Middle frontal gyrus (tissue), 1 donor: ENCODE measurements around the gene KCNE1.
"Not testable (repeated sequence)": the region's sequence is repeated elsewhere in the genome, so short reads cannot be mapped to it uniquely, and the experiment has no call there.

ENCODE experiments used
- DNase-seq: peaks from one replicate; pipeline ENCODE4 v3.0.0-alpha.2; 2015; ENCODE audit warnings: low spot score; ENCODE audit errors: extremely low spot score

KCNE1 gene

DNA sequence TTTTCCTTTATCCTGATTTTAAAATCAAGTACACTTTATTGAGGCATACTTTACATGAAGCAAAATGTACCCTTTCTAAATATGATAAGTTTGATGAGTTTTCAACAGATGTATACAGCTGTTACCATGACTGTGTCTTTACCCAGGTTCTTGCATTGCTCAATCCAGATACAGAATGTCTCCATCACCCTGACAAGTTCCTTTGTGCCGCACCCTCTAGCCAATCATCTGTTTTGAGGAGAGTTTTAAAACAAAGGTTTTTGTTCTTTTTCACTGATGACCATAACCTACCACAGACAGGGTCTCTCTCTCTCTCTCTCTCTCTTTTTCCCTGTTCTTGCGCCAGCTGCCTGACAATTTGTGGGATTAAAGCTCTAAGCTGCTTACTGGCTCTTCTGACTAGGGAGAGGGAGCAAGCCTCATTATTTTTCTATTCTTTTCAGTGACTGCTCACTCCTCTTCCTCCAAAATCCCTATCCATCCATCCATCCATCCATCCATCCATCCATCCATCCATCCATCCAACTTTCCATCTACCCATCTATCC, 1.2 kb upstream of the KCNE1 start:
- no peak for DNase-seq

DNA sequence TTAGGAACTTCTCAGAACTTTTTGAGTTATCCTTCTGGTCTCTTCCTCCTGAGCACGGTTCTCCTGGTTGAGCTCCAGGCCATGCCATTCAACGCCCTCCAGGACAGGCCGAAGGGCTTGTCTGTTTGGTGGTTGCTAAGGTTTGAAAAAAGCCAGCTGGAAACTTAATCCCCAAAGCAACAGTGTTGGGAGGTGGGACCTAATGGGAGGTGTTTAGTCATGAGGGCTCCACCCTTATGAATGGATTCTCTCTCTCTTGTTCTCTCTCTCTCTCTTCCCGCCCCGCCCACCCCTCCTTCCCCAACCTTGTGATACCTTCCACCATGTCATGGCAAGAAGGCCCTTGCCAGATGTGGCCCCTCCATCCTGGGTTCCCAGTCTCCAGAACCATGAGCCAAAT, 829 bp downstream of the KCNE1 start:
- DNase-seq = no peak

DNA sequence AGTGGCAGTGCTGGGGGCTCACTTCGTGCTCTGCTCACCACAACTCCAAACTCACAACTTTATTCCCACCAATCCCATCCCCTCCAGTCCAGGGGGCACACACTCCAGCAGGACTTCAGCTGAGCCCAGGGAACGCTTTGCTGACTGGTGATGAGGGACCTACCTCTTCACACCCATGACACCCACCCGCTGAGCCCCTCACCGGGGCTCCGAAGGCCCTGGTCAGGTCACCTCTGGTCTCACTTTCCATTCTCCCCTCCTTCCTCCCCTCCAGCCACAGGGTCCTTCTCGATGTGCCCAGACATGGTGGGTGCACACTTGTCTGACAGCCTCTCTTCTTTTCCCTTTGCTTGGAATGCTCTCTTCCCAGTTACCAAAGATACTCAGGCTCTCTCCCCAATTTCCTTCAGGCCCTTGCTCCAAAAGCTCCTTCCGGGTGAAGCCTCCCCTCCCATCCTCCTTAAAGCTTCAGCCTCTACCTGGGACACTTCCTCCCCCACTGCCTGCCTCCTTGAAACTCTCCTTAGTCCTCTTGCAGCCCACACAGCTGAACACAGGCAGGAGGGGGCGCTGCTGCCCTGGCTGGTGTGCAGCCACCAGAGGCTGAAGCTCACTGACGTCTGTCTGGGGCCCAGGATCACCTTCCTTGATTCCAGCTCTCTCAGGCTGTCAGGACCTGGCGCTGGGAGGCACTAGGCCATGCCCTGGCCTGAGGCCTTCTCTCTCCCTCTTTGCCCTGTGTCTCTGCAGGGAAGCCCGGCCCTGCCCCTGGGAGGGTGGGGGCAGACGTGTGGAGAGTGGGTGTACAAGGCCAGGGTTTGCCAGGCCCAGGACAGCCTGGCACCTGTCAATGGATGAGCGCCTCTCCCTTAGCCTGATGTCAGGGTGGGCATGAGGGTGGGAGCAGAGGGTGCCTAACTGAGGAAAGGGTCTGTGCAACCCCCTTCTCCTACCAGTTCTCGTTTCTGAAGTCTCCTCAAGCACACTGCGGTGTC, 1.6 kb downstream of the KCNE1 start:
- no peak for DNase-seq

DNA sequence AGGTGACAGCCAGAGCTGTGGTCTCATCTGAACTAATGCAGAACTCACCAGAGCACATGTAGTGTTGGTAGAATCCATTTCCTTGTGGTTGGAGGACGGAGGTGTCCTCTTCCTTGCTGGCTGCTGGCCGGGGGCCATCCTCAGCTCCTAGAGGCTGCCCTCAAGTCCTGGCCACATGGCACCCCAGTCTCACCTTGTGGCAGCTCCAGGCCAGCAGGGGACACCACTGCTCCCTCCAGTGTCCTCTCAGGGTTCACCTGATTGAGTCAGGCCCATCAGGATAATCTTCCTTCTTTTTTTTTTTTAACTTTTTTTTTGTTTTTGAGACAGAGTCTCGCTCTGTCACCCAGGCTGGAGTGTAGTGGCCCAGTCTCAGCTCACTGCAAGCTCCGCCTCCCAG, 2.9 kb downstream of the KCNE1 start:
- DNase-seq = no peak

DNA sequence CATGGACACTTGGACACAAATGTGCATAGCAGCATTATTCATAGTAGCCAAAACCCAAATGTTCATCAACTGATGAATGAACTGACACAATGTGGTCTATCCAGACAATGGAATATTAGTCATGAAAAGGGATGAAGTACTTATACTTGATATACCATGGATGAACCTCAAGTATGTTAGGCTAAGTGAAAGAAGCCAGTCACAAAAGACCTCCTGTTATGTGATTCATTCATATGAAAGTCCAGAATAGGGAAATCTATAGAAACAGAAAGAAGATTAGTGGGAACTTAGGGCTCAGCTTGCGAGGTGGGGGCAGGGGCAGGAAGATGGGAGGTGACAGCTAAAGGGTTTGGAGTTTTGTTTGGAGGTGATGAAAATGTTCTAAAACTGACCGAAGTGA, 7.4 kb downstream of the KCNE1 start:
- DNase-seq = no peak

DNA sequence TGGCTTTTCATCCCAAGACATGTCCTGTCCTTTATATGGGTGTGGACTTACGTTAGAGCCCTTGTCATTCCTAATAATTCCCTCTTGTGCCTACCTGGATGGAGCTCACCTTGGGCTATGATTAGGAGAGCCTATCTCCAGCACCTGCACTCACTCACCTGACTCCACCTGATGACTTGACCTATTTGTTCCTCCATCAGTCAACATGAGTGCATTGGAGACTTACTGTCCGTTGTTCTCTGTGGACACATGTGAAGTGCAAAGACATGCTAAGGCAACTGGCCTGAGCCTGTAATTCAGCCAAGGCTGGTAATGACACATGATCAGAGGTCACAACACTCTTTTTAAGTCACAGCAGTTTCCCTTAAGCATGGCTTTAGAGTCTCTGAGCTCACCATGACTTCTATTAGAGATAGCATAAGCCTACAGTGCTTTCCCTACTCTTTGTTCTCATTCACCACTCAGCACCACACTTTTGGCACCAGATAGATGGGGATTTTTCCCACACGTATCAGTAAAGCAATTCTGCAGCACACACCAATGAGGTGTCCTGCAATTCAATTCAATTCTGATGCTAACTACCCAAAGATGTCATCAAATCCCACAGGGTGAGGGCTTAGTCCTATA, 9.4 kb downstream of the KCNE1 start:
- no peak for DNase-seq

DNA sequence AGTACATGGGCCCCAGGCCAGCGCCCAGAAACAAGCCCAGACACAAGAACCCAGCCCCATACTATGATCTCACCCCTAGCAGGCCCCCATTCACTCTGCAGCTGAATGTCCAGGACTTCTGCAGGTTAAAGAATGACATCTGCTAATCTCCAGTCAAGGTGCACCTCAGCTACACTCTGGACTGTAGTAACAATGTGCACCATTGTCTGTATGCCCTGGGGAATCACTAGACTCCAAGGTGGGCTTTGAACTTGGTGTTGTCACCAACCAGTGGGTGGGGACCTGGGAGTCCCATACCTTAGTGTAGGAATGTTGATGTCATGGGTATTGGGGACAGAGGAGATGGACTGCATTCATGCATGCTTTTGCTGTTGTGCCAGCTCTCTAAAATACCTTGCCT, 10.3 kb downstream of the KCNE1 start:
- DNase-seq = no peak

DNA sequence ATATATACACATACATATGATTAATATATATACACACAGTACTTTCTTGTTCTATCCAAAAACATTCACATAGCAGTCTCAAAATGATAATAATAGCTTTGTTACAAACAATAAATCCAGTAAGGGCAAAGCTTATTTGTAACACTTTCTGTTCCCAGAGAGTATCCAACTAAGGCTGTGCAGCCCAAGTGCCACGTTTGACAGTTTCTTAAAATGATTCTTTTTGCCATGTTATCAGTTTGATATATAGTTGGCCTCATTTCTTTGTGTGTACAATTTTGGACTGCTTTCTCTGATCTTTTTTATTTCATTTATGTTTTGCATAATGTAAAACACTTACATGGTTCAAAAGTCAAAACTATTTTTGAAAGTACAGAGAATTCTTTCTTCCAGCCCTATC, 11.8 kb downstream of the KCNE1 start:
- no peak for DNase-seq

DNA sequence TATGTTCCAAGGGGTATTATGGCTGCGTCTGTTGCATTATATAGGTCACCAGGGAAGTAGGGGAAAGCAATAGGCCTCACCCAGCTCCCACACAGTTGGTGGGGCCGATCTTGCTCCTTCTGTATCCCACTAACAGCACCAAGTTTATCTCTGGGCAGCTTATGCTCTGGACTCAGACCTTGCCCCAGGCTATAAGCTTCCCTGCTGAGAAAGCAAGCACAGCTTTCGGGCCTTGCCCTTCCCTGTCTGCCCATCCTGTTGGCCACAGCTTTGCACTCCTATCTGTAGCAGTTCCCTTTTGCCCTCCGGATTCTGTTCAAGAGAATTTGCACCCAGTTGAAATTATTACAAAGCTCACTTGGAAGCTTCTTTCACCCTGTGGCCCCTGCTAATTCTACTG, 12.9 kb downstream of the KCNE1 start:
- DNase-seq = no peak

DNA sequence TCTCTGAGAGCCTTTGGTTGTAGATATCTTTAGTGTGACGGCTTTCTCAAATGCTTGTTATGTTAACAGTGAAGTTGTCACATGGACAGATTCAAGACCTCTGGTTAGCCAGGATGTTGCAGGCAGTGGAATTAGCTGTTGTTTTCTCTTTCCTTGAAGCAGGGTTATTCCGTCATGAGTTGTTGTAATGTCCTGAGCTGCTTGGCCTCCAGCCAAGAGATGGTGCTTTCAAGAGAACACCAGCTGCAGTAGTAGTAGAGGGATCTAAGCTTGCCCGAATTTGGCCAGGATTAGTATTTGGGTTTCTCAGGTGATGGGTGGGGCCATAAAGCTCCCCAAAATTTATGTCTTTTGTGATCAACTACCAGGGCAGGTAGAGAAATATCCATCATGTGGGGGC, 13.4 kb downstream of the KCNE1 start:
- no peak for DNase-seq

DNA sequence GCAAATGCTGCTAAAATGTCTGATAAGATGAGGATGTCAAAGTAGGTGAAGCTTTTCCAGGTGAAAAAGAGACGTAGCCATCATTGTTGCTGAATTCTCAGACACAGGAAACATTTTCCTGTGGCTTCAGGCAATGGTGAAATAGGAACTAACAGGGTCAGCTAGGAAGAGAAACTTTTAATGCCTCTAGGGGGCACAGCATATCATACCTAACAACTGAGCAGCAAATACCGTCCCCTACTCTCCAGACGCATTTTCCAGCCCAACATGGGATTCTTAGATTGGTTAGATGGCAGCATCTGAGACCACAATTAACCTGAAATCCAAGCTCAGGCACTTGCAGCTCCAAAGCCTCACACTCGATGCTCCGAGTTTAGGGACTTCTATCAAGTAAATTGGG, 28.2 kb downstream of the KCNE1 start:
- not testable (repeated sequence) for DNase-seq

DNA sequence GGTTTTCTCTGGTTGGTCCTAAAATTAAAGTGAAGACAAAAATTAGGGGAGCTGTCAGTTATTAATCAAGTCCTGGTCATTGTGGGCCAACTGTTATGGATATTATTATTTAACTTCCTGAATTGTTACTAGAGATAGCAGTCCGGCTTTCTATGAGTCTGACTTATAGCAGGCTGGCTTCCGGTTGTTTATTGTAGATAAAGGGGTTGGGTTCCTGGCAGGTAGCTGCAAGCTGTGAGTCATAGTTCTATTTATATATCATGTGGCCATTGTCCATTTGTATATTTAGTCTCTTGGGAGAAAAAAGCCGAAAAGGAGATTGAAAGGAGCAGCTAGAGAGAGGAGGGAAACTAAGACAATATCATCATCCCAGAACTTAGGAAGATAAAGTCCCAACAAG, 28.6 kb downstream of the KCNE1 start:
- DNase-seq = not testable (repeated sequence)

DNA sequence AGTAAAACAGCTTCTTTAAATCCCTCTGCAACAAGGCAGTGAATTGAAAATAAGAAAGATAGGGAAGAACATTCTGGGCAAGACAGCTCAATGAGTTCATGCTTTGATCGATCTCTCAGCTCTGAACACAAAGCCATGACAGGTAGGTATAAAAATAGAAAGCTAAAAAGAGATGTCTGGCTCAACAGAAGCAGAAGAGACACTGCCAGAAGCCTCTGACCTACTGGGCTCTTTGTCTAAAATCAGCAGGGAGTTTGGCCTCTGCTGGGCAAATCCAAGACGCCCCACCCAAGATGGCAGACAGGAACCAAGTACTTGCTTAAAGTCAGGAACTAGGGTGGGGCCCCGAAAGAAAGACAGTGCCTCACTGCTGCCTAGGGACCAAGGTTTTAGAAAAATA, 44.7 kb downstream of the KCNE1 start:
- not testable (repeated sequence) for DNase-seq

DNA sequence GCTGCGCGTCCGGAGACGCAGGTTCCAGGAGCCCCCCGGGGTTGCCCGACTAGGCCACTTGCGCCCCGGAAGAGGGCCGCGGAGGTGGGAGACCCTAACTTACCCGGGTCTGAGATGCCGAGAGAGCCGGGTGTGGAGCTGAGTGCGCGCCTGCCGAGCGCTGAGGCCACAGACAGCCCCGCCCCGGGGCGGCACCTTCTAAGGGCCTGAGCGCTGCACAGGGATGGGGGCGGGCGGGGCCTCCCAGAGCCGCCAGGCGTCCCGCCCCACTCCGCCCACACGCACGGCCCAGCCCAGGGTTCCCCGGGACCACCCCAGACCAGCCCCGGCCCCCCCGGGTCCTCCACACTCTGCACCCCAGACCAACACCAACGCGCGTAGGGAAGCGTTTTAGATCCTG, 52.6 kb downstream of the KCNE1 start:
- not testable (repeated sequence) for DNase-seq

DNA sequence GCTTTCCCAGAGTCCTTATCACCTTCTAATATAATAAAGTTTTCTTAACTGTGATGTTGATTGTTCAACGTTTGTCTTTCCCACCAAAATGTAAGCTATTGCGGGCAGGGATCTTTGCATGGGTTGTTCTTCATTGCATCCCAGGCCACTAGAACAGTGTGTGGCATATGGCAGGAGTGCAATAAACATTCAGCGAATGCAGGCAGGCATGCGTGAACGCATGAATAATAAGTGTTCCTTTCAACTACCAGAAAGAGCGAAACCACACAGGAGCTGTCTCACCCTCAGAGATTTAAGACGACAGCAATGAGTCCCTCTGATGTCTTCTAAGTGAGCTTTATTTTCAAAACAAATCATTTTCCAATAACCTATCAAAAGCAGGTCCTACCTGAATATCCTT, 53.7 kb downstream of the KCNE1 start:
- DNase-seq = not testable (repeated sequence)

DNA sequence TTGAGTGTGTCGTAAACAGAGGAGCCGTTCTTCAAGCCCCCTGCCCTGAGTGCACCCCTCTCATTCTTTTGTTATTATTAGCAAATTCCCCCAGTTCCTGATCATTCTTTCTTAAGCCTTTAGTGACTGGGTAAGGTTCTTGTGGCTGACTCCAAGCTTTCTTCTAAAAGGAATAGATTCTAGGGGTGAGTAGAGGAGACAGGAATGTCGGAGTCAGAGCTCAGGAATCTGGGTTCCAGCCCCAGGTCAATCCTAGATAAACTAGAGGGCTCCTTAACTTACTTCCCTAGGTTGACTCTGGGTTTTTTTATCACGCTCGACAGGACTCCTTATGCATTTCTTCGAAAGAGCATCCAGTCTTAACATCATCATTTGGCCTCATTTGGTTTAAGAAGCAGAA, 55.8 kb downstream of the KCNE1 start:
- not testable (repeated sequence) for DNase-seq

DNA sequence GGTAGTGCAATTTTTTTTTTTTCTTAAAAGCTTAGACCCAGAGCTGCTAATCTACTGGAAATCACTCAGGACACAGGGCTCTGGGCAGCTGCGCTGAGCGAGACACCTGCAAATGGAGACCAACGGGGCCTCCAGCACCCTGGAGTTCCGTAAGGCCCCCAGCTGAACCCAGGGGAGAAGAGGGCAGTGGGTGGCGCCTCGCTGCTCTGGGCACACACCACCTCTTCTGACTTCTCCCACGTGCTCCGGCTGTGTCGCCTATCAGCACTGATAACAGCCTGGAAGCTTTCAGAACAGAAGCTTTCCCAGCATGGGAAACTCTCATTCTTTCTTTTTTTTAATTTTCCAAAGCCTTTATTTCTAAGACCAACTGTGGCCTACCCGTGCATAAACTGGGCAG, 56.4 kb downstream of the KCNE1 start:
- not testable (repeated sequence) for DNase-seq

DNA sequence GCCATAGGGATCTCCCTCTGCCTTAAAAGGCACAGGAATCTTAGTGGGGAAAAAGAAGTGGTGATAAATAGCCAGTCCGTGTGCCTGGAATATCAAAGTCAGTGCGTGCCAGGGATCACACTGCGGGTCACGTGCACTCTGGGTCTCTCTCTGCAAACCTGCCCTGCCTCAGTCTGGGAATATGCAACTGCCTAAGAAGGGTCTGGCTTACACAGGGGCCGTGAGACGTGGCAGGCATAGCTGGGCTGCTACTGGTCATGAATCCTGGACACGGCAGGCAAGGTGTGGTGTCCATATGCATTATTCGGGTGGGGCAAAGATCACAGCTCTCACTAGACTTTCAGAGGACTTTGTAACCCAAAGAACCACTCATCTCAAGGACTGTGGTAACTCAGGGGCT, 65.0 kb downstream of the KCNE1 start:
- not testable (repeated sequence) for DNase-seq

DNA sequence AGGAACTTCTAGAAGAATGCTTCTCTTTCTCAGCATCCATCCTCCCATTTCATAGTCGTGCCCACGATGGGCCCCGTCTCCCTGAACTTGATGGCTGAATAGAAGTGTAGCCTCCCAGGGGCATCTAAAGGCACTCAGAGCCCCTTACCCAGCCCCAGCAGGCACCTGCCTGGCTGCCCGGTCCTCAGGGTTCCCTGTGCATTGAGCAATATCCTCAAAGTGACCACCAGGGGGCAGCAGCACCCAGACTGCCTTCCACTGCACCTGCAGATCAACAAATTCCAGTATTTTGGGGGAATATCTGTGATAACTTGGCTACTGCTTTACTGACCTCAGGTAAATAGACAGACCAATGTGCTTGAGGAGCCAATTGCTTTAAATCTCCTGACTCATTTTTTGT, 68.5 kb downstream of the KCNE1 start:
- DNase-seq = not testable (repeated sequence)

DNA sequence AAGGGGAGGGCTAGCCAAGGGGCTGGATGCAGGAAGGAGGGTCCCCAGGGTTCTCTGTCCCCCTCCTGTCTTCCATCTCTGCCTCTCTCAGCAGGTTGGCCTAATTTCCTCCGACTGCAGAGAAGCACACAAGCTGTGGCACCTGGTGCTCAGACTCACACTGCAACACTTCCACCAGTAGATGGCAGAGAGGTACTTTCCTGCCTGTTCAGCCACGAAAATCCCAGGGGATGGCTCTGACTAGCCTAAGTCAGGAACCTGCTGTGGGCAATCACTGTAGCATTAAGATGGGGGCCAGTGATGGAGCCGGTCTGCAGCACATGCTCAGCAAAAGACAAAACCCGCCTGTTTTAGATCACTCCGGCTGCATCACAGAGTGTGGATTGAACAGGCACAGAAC, 82.3 kb downstream of the KCNE1 start:
- DNase-seq = not testable (repeated sequence)

DNA sequence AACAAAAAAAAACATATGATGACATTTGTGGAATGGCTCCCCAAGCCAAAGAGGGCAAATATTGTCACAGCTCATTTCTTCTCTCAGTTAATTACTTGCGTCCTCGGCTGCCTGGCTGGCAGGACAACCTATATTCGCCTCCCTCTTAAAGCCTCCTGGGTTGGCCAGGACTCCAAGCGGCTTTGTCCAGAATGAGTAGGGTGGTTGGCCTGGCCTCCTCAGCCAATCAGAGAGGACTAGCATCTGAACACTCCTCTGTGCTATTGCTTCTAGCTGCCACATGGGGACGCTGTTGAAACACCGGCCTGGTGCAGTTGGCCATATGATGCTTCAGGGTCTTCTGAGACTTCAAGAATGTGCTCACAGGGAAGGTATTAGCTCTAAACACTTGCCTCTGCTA, 83.6 kb downstream of the KCNE1 start:
- DNase-seq = not testable (repeated sequence)

DNA sequence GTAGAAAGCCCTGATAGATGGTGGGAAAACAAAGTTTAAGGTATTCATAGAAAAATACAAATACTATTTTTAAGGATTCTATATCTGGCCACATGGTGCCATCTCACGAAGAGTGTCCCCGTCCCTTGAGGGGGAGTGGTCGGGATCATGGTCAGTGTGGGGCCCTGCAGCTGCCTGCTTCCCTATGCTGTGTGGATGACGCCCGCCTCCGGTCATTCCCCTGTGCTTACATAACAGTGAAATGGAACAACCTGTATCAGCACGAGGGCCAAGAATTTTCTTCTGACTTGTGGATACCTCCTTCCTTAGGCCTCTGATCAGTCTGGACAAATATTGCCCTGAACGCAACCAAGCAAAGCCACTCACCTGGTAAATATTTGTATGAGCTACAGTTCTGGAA, 84.7 kb downstream of the KCNE1 start:
- DNase-seq = not testable (repeated sequence)
